Astrocyte (in vitro differentiated cells and primary cell): Measurements from ENCODE around the gene IPO4. TPM values are rescaled to one million over a fixed set of nuclear protein-coding genes. Genes with fewer than 3 reads are reported as not detected.

Experiments used
- DNase-seq: peaks from one replicate; pipeline ENCODE4 v3.0.0-alpha.2; 2010; ENCODE audit warnings: low read depth
- FAIRE-seq: peaks from 2 replicates; lab custom pipeline; 2011; peaks lifted over from hg19 to GRCh38; lab: Jason Lieb, UNC
- H2AFZ ChIP-seq: 2 replicates; pipeline ENCODE4 v1.6.0; 2012; ENCODE audit warnings: low read depth, low read length, inconsistent platforms
- H3K27ac ChIP-seq: 2 replicates; pipeline ENCODE4 v1.5.1; 2011; ENCODE audit warnings: low read depth, low read length, inconsistent platforms
- H3K27me3 ChIP-seq: 2 replicates; pipeline ENCODE4 v1.6.0; 2011; ENCODE audit warnings: low read length, inconsistent platforms; ENCODE audit not compliant: insufficient read depth
- H3K36me3 ChIP-seq: 2 replicates; pipeline ENCODE4 v1.5.1; 2011; ENCODE audit warnings: low read length, inconsistent platforms; ENCODE audit not compliant: insufficient read depth
- H3K4me1 ChIP-seq: 2 replicates; pipeline ENCODE4 v1.5.1; 2011; ENCODE audit warnings: low read length, inconsistent platforms; ENCODE audit not compliant: insufficient read depth
- H3K4me2 ChIP-seq: 2 replicates; pipeline ENCODE4 v1.6.0; 2012; ENCODE audit warnings: low read length, inconsistent platforms
- H3K4me3 ChIP-seq: 2 replicates; pipeline ENCODE4 v1.5.1; 2011; ENCODE audit warnings: low read depth, mild to moderate bottlenecking, low read length, inconsistent platforms; ENCODE audit not compliant: insufficient read depth
- H3K79me2 ChIP-seq: 2 replicates; pipeline ENCODE4 v1.6.0; 2012; ENCODE audit warnings: mild to moderate bottlenecking, low read length, inconsistent platforms; ENCODE audit not compliant: insufficient read depth
- H3K9ac ChIP-seq: 2 replicates; pipeline ENCODE4 v1.6.0; 2012; ENCODE audit warnings: mild to moderate bottlenecking, low read length, inconsistent platforms
- H3K9me3 ChIP-seq: 2 replicates; pipeline ENCODE4 v1.5.1; 2012; ENCODE audit warnings: low read depth, mild to moderate bottlenecking, low read length, inconsistent platforms; ENCODE audit not compliant: insufficient read depth
- H4K20me1 ChIP-seq: 2 replicates; pipeline ENCODE4 v1.6.0; 2012; ENCODE audit warnings: low read length, inconsistent platforms; ENCODE audit not compliant: insufficient read depth
- H3K27ac Mint-ChIP-seq: one replicate; pipeline ENCODE4 v1.8.0; 2021; ENCODE audit warnings: mild to moderate bottlenecking, mixed read lengths; ENCODE audit not compliant: unreplicated experiment
- H3K27me3 Mint-ChIP-seq: one replicate; pipeline ENCODE4 v1.8.0; 2021; ENCODE audit warnings: low read depth, mixed read lengths; ENCODE audit not compliant: unreplicated experiment
- H3K36me3 Mint-ChIP-seq: one replicate; pipeline ENCODE4 v1.8.0; 2021; ENCODE audit warnings: low read depth, mixed read lengths; ENCODE audit not compliant: unreplicated experiment
- H3K4me1 Mint-ChIP-seq: one replicate; pipeline ENCODE4 v1.8.0; 2021; ENCODE audit warnings: low read depth, mixed read lengths; ENCODE audit not compliant: unreplicated experiment
- H3K4me3 Mint-ChIP-seq: one replicate; pipeline ENCODE4 v1.8.0; 2021; ENCODE audit warnings: mild to moderate bottlenecking, moderate library complexity, mixed read lengths; ENCODE audit not compliant: unreplicated experiment
- H3K9me3 Mint-ChIP-seq: one replicate; pipeline ENCODE4 v1.8.0; 2021; ENCODE audit warnings: mild to moderate bottlenecking, mixed read lengths; ENCODE audit not compliant: unreplicated experiment
- CTCF ChIP-seq: IDR thresholded peaks from 2 replicates; pipeline ENCODE4 v1.5.1; 2011; ENCODE audit warnings: low read depth, mild to moderate bottlenecking, inconsistent platforms, low read length, moderate library complexity; ENCODE audit not compliant: insufficient read depth
- EZH2 ChIP-seq: IDR thresholded peaks from 2 replicates; pipeline ENCODE4 v1.6.1; 2012; ENCODE audit warnings: mild to moderate bottlenecking, low read length, inconsistent platforms; ENCODE audit not compliant: insufficient read depth
- total RNA-seq: library from RNA; stranded (reverse); gene quantifications from 2 replicates; pipeline ENCODE4 v1.2.1, GENCODE V29; 2021

IPO4 gene
- total RNA-seq, 1 donor from 2014 or later, result 46.1 TPM

GRCh38 chr14:24207625-24208024 lies 19.0 kb upstream of the IPO4 start:
- H3K4me2 ChIP-seq, result no peak overlapping the region
- H3K27me3 ChIP-seq, result no peaks in the 10 kb centered on the region
- H3K9me3 Mint-ChIP-seq, result peaks cover 4% of the 10 kb centered on the region
- H3K27me3 Mint-ChIP-seq, result no peaks in the 10 kb centered on the region
- no peak overlapping the region for H3K4me3 Mint-ChIP-seq
- H3K9ac ChIP-seq, result no peak overlapping the region
- TF ChIP-seq EZH2 (no peak), CTCF (no peak)
- no peak overlapping the region for H2AFZ ChIP-seq
- H3K4me1 ChIP-seq, result no peaks in the 10 kb centered on the region
- no peak for FAIRE-seq
- peaks cover 3% of the 10 kb centered on the region for H3K4me1 Mint-ChIP-seq
- no peak overlapping the region for H3K27ac Mint-ChIP-seq
- H3K9me3 ChIP-seq, result no peaks in the 10 kb centered on the region
- H3K36me3 ChIP-seq, result peaks cover 9% of the 10 kb centered on the region
- peaks cover 11% of the 10 kb centered on the region for H3K79me2 ChIP-seq
- peaks cover 39% of the 10 kb centered on the region for H3K36me3 Mint-ChIP-seq
- peaks cover 4% of the 10 kb centered on the region for H4K20me1 ChIP-seq
- no peak overlapping the region for H3K4me3 ChIP-seq
- no peak overlapping the region for H3K27ac ChIP-seq
- DNase-seq, result no peak

DNA sequence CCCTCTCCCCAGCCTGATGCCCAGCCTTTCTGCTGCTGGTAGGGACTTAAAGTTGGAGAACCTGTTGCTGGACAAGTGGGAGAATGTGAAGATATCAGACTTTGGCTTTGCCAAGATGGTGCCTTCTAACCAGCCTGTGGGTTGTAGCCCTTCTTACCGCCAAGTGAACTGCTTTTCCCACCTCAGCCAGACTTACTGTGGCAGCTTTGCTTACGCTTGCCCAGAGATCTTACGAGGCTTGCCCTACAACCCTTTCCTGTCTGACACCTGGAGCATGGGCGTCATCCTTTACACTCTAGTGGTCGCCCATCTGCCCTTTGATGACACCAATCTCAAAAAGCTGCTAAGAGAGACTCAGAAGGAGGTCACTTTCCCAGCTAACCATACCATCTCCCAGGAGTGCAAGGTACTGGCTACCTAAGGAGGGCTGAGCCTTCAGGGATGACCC lies 18.5 kb upstream of the IPO4 start:
- no peak overlapping the region for H3K4me3 Mint-ChIP-seq
- Histone ChIP-seq H3K27me3 (no peaks in the 10 kb centered on the region), H3K27ac (no peak overlapping the region), H3K4me1 (no peaks in the 10 kb centered on the region), H3K79me2 (peaks cover 8% of the 10 kb centered on the region), H3K4me2 (no peak overlapping the region), H4K20me1 (peaks cover 4% of the 10 kb centered on the region), H2AFZ (no peak overlapping the region), H3K9ac (no peak overlapping the region), H3K36me3 (peaks cover 9% of the 10 kb centered on the region), H3K4me3 (no peak overlapping the region), H3K9me3 (no peaks in the 10 kb centered on the region)
- no peak overlapping the region for H3K27ac Mint-ChIP-seq
- H3K4me1 Mint-ChIP-seq, result peaks cover 3% of the 10 kb centered on the region
- H3K9me3 Mint-ChIP-seq, result peaks cover 5% of the 10 kb centered on the region
- DNase-seq, result no peak
- no peak for TF ChIP-seq EZH2
- H3K36me3 Mint-ChIP-seq, result peaks cover 43% of the 10 kb centered on the region
- FAIRE-seq, result no peak
- no peaks in the 10 kb centered on the region for H3K27me3 Mint-ChIP-seq

GRCh38 chr14:24206260-24207103 lies 17.9 kb upstream of the IPO4 start:
- no peak overlapping the region for H2AFZ ChIP-seq
- H3K79me2 ChIP-seq, result peaks cover 3% of the 10 kb centered on the region
- no peak for TF ChIP-seq CTCF
- no peak for TF ChIP-seq EZH2
- no peak for FAIRE-seq
- Mint-ChIP-seq H3K9me3 (peaks cover 5% of the 10 kb centered on the region), H3K27me3 (no peaks in the 10 kb centered on the region), H3K27ac (no peak overlapping the region), H3K4me3 (peak overlapping the region; percentile 25), H3K4me1 (no peaks in the 10 kb centered on the region), H3K36me3 (peaks cover 47% of the 10 kb centered on the region)
- no peak overlapping the region for H3K4me2 ChIP-seq
- H3K27ac ChIP-seq, result no peak overlapping the region
- H3K36me3 ChIP-seq, result peaks cover 9% of the 10 kb centered on the region
- no peak overlapping the region for H3K9ac ChIP-seq
- no peaks in the 10 kb centered on the region for H3K4me1 ChIP-seq
- H4K20me1 ChIP-seq, result peaks cover 4% of the 10 kb centered on the region
- no peaks in the 10 kb centered on the region for H3K27me3 ChIP-seq
- no peaks in the 10 kb centered on the region for H3K9me3 ChIP-seq
- DNase-seq, result no peak
- no peak overlapping the region for H3K4me3 ChIP-seq
